ENCODE measurements around the gene SYT12. TPM values are rescaled to one million over a fixed set of nuclear protein-coding genes. Genes with fewer than 3 reads are reported as not detected.

The SYT12 gene
- total and polyA plus RNA-seq, 9 of the 15 experiments (the other 6 are each of a cell fraction or from before 2014, with no cell fraction given): 0.03 to 0.11 (median 0.03) TPM; not detected in 4

DNA sequence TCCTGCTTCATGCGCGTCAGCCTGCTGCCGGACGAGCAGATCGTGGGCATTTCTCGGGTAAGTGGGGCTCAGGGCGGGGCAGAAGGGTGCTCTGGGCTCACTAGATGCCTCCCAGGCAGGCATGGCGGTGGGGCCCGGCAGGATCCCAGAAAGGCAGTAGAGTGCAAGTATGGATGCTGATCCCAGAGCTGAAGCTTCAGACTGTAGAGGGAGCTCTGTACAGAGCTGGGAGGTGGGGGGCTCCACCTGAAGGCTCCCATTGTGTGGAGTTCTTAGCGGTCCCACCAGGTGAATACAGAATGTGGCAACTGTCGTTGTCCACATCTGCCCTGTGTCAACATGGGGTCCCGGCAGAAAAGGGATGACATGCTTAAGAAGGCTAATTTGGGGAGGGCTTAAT, 17.2 kb downstream of the SYT12 start:
- in situ Hi-C loops (cut with MboI) (no loop called here), intact Hi-C loops (cut with micrococcal nuclease) (no loop called here)
- FAIRE-seq (no peak), DNase-seq (ENCODE audit: extremely low read depth in 1 of 4, low spot score in 3 of 4) (no peak), ATAC-seq (peak; percentile 54; the same call in 2 of the 3 replicates)
- Histone ChIP-seq H3K9me3 (replicated peaks; ENCODE audit: control insufficient read depth, insufficient read depth, low read depth, low read length) (no peaks in the 10 kb centered on the region), H3K4me3 (no peak overlapping the region), H3K4me1 (replicated peaks in 1 of 2; ENCODE audit: control insufficient read depth in 2 of 2, insufficient read depth in 2 of 2, low read length in 2 of 2) (peaks cover 0 to 17% of the 10 kb centered on the region in 2 experiments; a peak in 2 of 5 replicates), H2AFZ (ENCODE audit: low read depth, low read length) (0 out of 2 replicates have a peak overlapping the region, but pooled peaks have one; percentile 26), H3K9me1 (ENCODE audit: control insufficient read depth, insufficient read depth, low read length) (no peaks in the 10 kb centered on the region), H3K27me3 (ENCODE audit: control insufficient read depth in 2 of 2, insufficient read depth in 2 of 2, low read length in 2 of 2) (peaks cover 15 to 49% of the 10 kb centered on the region in 2 experiments; a peak in 4 of 5 replicates), H3K27ac (ENCODE audit: extremely low read depth, low read depth, low read length) (no peak overlapping the region), H3K36me3 (ENCODE audit: control insufficient read depth, insufficient read depth, low read length) (no peaks in the 10 kb centered on the region), H3K4me2 (ENCODE audit: insufficient read depth, low read length) (no peak overlapping the region), H3K79me2 (ENCODE audit: control insufficient read depth, insufficient read depth, low read length) (no peaks in the 10 kb centered on the region), H4K20me1 (replicated peaks; ENCODE audit: control insufficient read depth, insufficient read depth, low read length) (no peaks in the 10 kb centered on the region), H3K9ac (ENCODE audit: insufficient read depth in 1 of 2, low read depth in 2 of 2, low read length in 2 of 2) (no peak overlapping the region; a peak in 1 of 4 replicates)
- 11% methylated on average over 12 of the region's 12 CpGs for WGBS (ENCODE audit: insufficient coverage, low coverage, missing lambda C conversion rate)
- ChIA-PET CTCF (ENCODE audit: low intra/inter-chr PET ratio) (no interaction called here), POLR2A (no interaction called here)
- no TSS peak for BruUV-seq (replicated peaks)
- TF ChIP-seq ZBTB40 (IDR thresholded peaks at IDR 0.05) (no peak), ZBTB40 (CRISPR knock-in tag; IDR thresholded peaks at IDR 0.05) (no peak), NELFE (IDR thresholded peaks at IDR 0.05; ENCODE audit: insufficient read depth, insufficient read length) (no peak), MECOM (CRISPR knock-in tag; IDR thresholded peaks at IDR 0.05) (no peak)

Measured in K562 (cell line).